ENCODE results near the gene RAB9A. TPM values are rescaled to one million over a fixed set of nuclear protein-coding genes. Genes with fewer than 3 reads are reported as not detected.

Gene RAB9A
- total and polyA plus RNA-seq, 9 of the 15 experiments (the other 6 are each of a cell fraction or from before 2014, with no cell fraction given): 13.5 to 20.8 (median 17.7) TPM

- TF ChIP-seq XRCC4 (IDR thresholded peaks at IDR 0.05; ENCODE audit: extremely low read depth, insufficient read depth, insufficient read length) (no peak), NRF1 (conservative IDR thresholded peaks at IDR 0.05 in 1 of 2, IDR thresholded peaks at IDR 0.05 in 1 of 2) (peak; percentile 88 to 90), DIDO1 (tag; IDR thresholded peaks at IDR 0.05; ENCODE audit: low read depth) (no peak; the same call in 1 of the 2 replicates), ATF4 (CRISPR knock-in tag; IDR thresholded peaks at IDR 0.05) (no peak), ELF2 (CRISPR knock-in tag; IDR thresholded peaks at IDR 0.05) (no peak), PCBP1 (IDR thresholded peaks at IDR 0.05; ENCODE audit: low read depth, low read length, poor library complexity, severe bottlenecking) (no peak), ZNF507 (tag; conservative IDR thresholded peaks at IDR 0.05) (no peak), ZC3H11A (IDR thresholded peaks at IDR 0.05; ENCODE audit: low read depth, low read length) (no peak), ZFP36 (IDR thresholded peaks at IDR 0.05; ENCODE audit: low read depth, low read length, partially characterized antibody) (peak; percentile 52), ZNF780A (CRISPR knock-in tag; IDR thresholded peaks at IDR 0.05) (no peak), ARID4B (CRISPR knock-in tag; IDR thresholded peaks at IDR 0.05) (peak; percentile 84), TRIM25 (IDR thresholded peaks at IDR 0.05; ENCODE audit: borderline replicate concordance) (no peak), CREBBP (IDR thresholded peaks at IDR 0.05; ENCODE audit: low read depth, low read length) (no peak), ZNF449 (CRISPR knock-in tag; IDR thresholded peaks at IDR 0.05) (no peak), KAT8 (IDR thresholded peaks at IDR 0.05; ENCODE audit: low read depth) (no peak), FOXJ3 (CRISPR knock-in tag; IDR thresholded peaks at IDR 0.05) (no peak), ZNF146 (CRISPR knock-in tag; IDR thresholded peaks at IDR 0.05; ENCODE audit: unreplicated experiment) (no peak), HMG20A (CRISPR knock-in tag; conservative IDR thresholded peaks at IDR 0.05) (no peak), POLR2AphosphoS2 (IDR thresholded peaks at IDR 0.05; ENCODE audit: low read length) (peak; percentile 43; the same call in 1 of the 2 replicates), GTF2F1 (IDR thresholded peaks at IDR 0.05; ENCODE audit: low read depth, low read length) (no peak)
These were observed 45.6 kb downstream of the RAB9A start, which contains the start of the genes OFD1 and TRAPPC2 (continued) for GRCh38 chrX:13734278-13735172.
